ENCODE data around the gene CLDN24.

The CLDN24 gene

DNA sequence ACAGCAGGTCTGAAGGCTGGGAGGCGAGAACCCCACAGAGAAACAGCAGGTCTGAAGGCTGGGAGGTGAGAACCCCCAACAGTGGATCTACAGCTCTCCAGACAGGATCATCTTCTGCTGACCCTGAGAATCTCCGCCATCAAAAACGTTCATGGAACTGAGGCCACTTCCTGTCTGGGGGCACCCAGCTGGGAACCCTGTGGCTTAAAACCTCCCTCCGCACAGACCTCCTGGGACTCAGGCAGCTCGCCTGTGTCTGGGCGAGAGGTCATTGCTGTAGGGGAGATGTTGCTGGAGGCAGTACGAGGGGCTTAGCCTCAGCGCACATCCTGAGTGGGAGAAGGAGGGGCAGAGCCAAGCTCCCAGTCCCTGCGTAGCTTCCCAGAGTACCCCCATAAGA, 15.1 kb upstream of the CLDN24 start:
- DNase-seq (ENCODE audit: low read depth), result peak; percentile 75
- H3K4me3 ChIP-seq (ENCODE audit: low read depth, low read length), result no peak overlapping the region
- TF ChIP-seq, protein P1, sequence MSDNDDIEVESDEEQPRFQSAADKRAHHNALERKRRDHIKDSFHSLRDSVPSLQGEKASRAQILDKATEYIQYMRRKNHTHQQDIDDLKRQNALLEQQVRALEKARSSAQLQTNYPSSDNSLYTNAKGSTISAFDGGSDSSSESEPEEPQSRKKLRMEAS (IDR thresholded peaks at IDR 0.05; ENCODE audit: low read depth, low read length), result no peak
- no peak for TF ChIP-seq MYC (IDR thresholded peaks at IDR 0.05; ENCODE audit: low read depth, low read length)
- no peak for TF ChIP-seq POLR2A (IDR thresholded peaks at IDR 0.05; ENCODE audit: extremely low read depth, insufficient read length)
- no peak for TF ChIP-seq CTCF (IDR thresholded peaks at IDR 0.05; ENCODE audit: low read depth, low read length)

GRCh38 chr4:183335369-183335940, 13.2 kb upstream of the CLDN24 start:
- TF ChIP-seq, protein P1 (IDR thresholded peaks at IDR 0.05; ENCODE audit: low read depth, low read length), result no peak
- TF ChIP-seq POLR2A (IDR thresholded peaks at IDR 0.05; ENCODE audit: extremely low read depth, insufficient read length) (no peak), MYC (IDR thresholded peaks at IDR 0.05; ENCODE audit: low read depth, low read length) (no peak), CTCF (IDR thresholded peaks at IDR 0.05; ENCODE audit: low read depth, low read length) (no peak)
- peak; percentile 56 for DNase-seq (ENCODE audit: low read depth)
- H3K4me3 ChIP-seq (ENCODE audit: low read depth, low read length), result no peak overlapping the region

- TF ChIP-seq CTCF (IDR thresholded peaks at IDR 0.05; ENCODE audit: low read depth, low read length) (no peak), MYC (IDR thresholded peaks at IDR 0.05; ENCODE audit: low read depth, low read length) (no peak), POLR2A (IDR thresholded peaks at IDR 0.05; ENCODE audit: extremely low read depth, insufficient read length) (no peak)
- TF ChIP-seq, protein P1 (IDR thresholded peaks at IDR 0.05; ENCODE audit: low read depth, low read length), result no peak
- no peak for DNase-seq (ENCODE audit: low read depth)
Measured at GRCh38 chr4:183333983-183334382, 11.8 kb upstream of the CLDN24 start.

GRCh38 chr4:183333202-183333601, 11.0 kb upstream of the CLDN24 start:
- DNase-seq (ENCODE audit: low read depth), result no peak
- TF ChIP-seq MYC (IDR thresholded peaks at IDR 0.05; ENCODE audit: low read depth, low read length) (no peak), CTCF (IDR thresholded peaks at IDR 0.05; ENCODE audit: low read depth, low read length) (no peak), POLR2A (IDR thresholded peaks at IDR 0.05; ENCODE audit: extremely low read depth, insufficient read length) (no peak)
- TF ChIP-seq, protein P1 (IDR thresholded peaks at IDR 0.05; ENCODE audit: low read depth, low read length), result no peak
- H3K4me3 ChIP-seq (ENCODE audit: low read depth, low read length), result no peak overlapping the region

More at GRCh38 chr4:183333983-183334382, 11.8 kb upstream of the CLDN24 start:
- no peak overlapping the region for H3K4me3 ChIP-seq (ENCODE audit: low read depth, low read length)

DNA sequence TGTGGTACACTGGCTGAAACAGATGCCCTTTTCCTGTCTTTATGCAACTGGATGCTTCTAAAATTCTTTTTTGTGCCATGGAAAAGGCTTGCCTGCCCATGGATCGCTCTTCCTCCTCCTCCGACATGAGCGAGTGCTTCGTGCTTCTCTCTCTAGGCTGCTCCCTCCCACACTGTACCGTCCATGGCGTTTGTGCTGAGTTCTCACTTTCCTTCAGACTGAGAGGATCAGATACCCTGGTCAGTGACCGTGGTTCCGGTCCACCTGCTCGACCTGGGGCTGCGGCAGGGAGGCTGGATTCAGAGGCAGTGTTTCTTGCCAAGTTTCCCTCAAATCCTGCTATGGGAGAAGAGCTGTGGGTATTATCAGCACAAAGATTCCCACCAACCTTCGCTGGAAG, 10.2 kb upstream of the CLDN24 start:
- no peak for DNase-seq (ENCODE audit: low read depth)
- TF ChIP-seq POLR2A (IDR thresholded peaks at IDR 0.05; ENCODE audit: extremely low read depth, insufficient read length), result no peak
- H3K4me3 ChIP-seq (ENCODE audit: low read depth, low read length), result no peak overlapping the region

DNA sequence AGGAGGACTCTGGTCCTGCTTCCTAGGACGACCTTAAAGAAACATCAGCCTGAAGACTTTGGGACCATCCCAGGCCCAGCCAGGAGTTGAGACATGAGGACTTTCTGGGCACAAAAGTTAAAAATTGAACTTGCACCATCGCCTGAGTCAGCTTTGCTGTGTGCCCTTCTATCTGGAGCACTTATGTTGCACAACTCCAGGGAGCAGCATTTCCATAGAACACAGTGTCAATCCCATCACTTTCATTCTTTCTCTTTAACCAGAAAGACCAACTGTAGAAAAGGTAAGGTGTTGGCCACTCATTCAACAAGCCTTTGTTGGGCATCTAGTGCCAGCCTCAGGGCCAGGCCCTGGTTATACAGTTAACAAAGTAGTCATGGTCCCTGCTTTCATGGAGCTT, 8.6 kb upstream of the CLDN24 start:
- no peak overlapping the region for H3K4me3 ChIP-seq (ENCODE audit: low read depth, low read length)
- no peak for DNase-seq (ENCODE audit: low read depth)
- TF ChIP-seq CTCF (IDR thresholded peaks at IDR 0.05; ENCODE audit: low read depth, low read length), result no peak
- TF ChIP-seq, protein P1 (IDR thresholded peaks at IDR 0.05; ENCODE audit: low read depth, low read length), result no peak
- no peak for TF ChIP-seq MYC (IDR thresholded peaks at IDR 0.05; ENCODE audit: low read depth, low read length)
- no peak for TF ChIP-seq POLR2A (IDR thresholded peaks at IDR 0.05; ENCODE audit: extremely low read depth, insufficient read length)
